Thyroid gland (tissue), 4 donors: ENCODE measurements around the gene PSMA6. TPM values are rescaled to one million over a fixed set of nuclear protein-coding genes. Genes with fewer than 3 reads are reported as not detected.
"Not testable (repeated sequence)": the region's sequence is repeated elsewhere in the genome, so short reads cannot be mapped to it uniquely, and the experiment has no call there.

ENCODE experiments used
- DNase-seq, 2 donors: peaks; one replicate each; pipeline ENCODE4 v3.0.0-alpha.2; 2019
- H3K27ac ChIP-seq, 3 donors: fragments of 200-600 bp; sonication (generic); 1 replicate in 2 of 3; 2 replicates in 1 of 3; pipeline ENCODE4 v1.5.1; 2016 to 2019; ENCODE audit warnings: mild to moderate bottlenecking in 1 of 3, moderate library complexity in 1 of 3
- H3K27me3 ChIP-seq: fragments of 200-600 bp; sonication (generic); one replicate; pipeline ENCODE4 v1.5.1; 2019
- H3K36me3 ChIP-seq, 2 donors: fragments of 200-600 bp; sonication (generic); one replicate each; pipeline ENCODE4 v1.5.1; 2016 to 2019
- H3K4me1 ChIP-seq, 2 donors: fragments of 200-600 bp; sonication (generic); one replicate each; pipeline ENCODE4 v1.5.1; 2017 to 2019
- H3K4me3 ChIP-seq, 3 donors: fragments of 200-600 bp; sonication (generic); replicated peaks in 1 of 3; 1 replicate in 2 of 3; 2 replicates in 1 of 3; pipeline ENCODE4 v1.5.1; 2016; ENCODE audit warnings: mild to moderate bottlenecking in 1 of 3
- H3K9me3 ChIP-seq: fragments of 200-600 bp; sonication (generic); one replicate; pipeline ENCODE4 v1.5.1; 2017
- CTCF ChIP-seq, 6 experiments: fragments of 200-600 bp in 3 of 6; fragments of 450-650 bp in 3 of 6; sonication (generic) in 3 of 6; IDR thresholded peaks; one replicate each; pipeline ENCODE4 v1.5.1; 2016 to 2019; ENCODE audit warnings: antibody characterized with exemption in 6 of 6, mild to moderate bottlenecking in 2 of 6, inconsistent platforms in 1 of 6, moderate library complexity in 1 of 6
- POLR2A ChIP-seq, 2 donors: fragments of 450-650 bp; IDR thresholded peaks; one replicate each; pipeline ENCODE4 v1.6.1; 2017; ENCODE audit warnings: antibody characterized with exemption in 2 of 2, mild to moderate bottlenecking in 2 of 2, moderate library complexity in 1 of 2
- WGBS, 2 donors: methylation state at CpG; one replicate each; pipeline ENCODE4 v1.1.5; 2017; 5-methylcytosine and 5-hydroxymethylcytosine counted together
- intact Hi-C: fragments of 100-400 bp; cut with DNase I; formaldehyde crosslinking; loops from one replicate; pipeline ENCODE4 v1.15.1; 2023
- total RNA-seq, 4 donors: library from RNA; depleted of rRNA; stranded (reverse); fragments of >200 nt; gene quantifications; one replicate each; pipeline ENCODE4 v1.2.3, GENCODE V29; 2016

Gene PSMA6
- total RNA-seq, 4 donors from 2014 or later: 107 to 157 (median 120) TPM

- DNase-seq: no peak
- H3K27ac ChIP-seq: no peak overlapping the region
- WGBS, 2 donors: 68 to 70% methylated on average over 4 of the region's 4 CpGs
- peaks cover 4 to 9% of the 10 kb centered on the region in 2 donors for H3K4me1 ChIP-seq
- H3K27me3 ChIP-seq: no peaks in the 10 kb centered on the region
- intact Hi-C loops: no loop called here
- no peak overlapping the region for H3K4me3 ChIP-seq
- H3K36me3 ChIP-seq: no peaks in the 10 kb centered on the region
- no peaks in the 10 kb centered on the region for H3K9me3 ChIP-seq
- TF ChIP-seq POLR2A (IDR thresholded peaks at IDR 0.05): no peak
These were observed 44.3 kb upstream of the PSMA6 start for GRCh38 chr14:35247777-35248475.

GRCh38 chr14:35248476-35248788 is 43.8 kb upstream of the PSMA6 start:
- H3K9me3 ChIP-seq: no peaks in the 10 kb centered on the region
- no peaks in the 10 kb centered on the region for H3K36me3 ChIP-seq
- TF ChIP-seq POLR2A (IDR thresholded peaks at IDR 0.05): no peak
- no peak for TF ChIP-seq CTCF (IDR thresholded peaks at IDR 0.05)
- peaks cover 0 to 3% of the 10 kb centered on the region in 2 donors for H3K4me1 ChIP-seq
- no peak for DNase-seq
- no peaks in the 10 kb centered on the region for H3K27me3 ChIP-seq
- intact Hi-C loops: no loop called here
- H3K27ac ChIP-seq: no peak overlapping the region
- no peak overlapping the region for H3K4me3 ChIP-seq

- no peaks in the 10 kb centered on the region for H3K9me3 ChIP-seq
- no peak for TF ChIP-seq CTCF (IDR thresholded peaks at IDR 0.05)
- TF ChIP-seq POLR2A (IDR thresholded peaks at IDR 0.05): no peak
- no peak overlapping the region for H3K27ac ChIP-seq
- no peak for DNase-seq
- H3K36me3 ChIP-seq: no peaks in the 10 kb centered on the region
- H3K27me3 ChIP-seq: no peaks in the 10 kb centered on the region
- no peak overlapping the region for H3K4me3 ChIP-seq
- 78 to 85% methylated on average over 4 of the region's 4 CpGs for WGBS, 2 donors
- intact Hi-C loops: no loop called here
- H3K4me1 ChIP-seq: no peaks in the 10 kb centered on the region
These were observed 41.9 kb upstream of the PSMA6 start for GRCh38 chr14:35250319-35250718.

- H3K27me3 ChIP-seq: no peaks in the 10 kb centered on the region
- no peaks in the 10 kb centered on the region for H3K36me3 ChIP-seq
- H3K4me1 ChIP-seq: no peaks in the 10 kb centered on the region
- no peak for DNase-seq
- H3K4me3 ChIP-seq: no peak overlapping the region
- 55 to 72% methylated on average over 1 of the region's 1 CpG for WGBS, 2 donors
- intact Hi-C loops: no loop called here
- H3K9me3 ChIP-seq: no peaks in the 10 kb centered on the region
- H3K27ac ChIP-seq: no peak overlapping the region
- no peak for TF ChIP-seq POLR2A (IDR thresholded peaks at IDR 0.05)
- no peak for TF ChIP-seq CTCF (IDR thresholded peaks at IDR 0.05)
These were observed 39.7 kb upstream of the PSMA6 start for GRCh38 chr14:35252451-35252868.

GRCh38 chr14:35253056-35253455 is 39.1 kb upstream of the PSMA6 start:
- intact Hi-C loops, H3K27me3 ChIP-seq, H3K4me3 ChIP-seq, H3K36me3 ChIP-seq, H3K4me1 ChIP-seq, DNase-seq, H3K9me3 ChIP-seq, H3K27ac ChIP-seq: not testable (repeated sequence)
- 96 to 97% methylated on average over 3 of the region's 3 CpGs for WGBS, 2 donors

GRCh38 chr14:35254034-35254622 is 38.1 kb upstream of the PSMA6 start:
- H3K27me3 ChIP-seq, H3K4me3 ChIP-seq, intact Hi-C loops, H3K36me3 ChIP-seq, H3K27ac ChIP-seq, H3K9me3 ChIP-seq, H3K4me1 ChIP-seq, DNase-seq: not testable (repeated sequence)
- WGBS, 2 donors: 95% methylated on average over 7 of the region's 7 CpGs
